GM12878 (cell line): ENCODE data around the gene GPC5. TPM values are rescaled to one million over a fixed set of nuclear protein-coding genes. Genes with fewer than 3 reads are reported as not detected.

Experiments used
- ATAC-seq: fragments of 200-7000 bp; cut with Tn5 transposase; 3 replicates; pipeline ENCODE4 v1.9.1; 2020; ENCODE audit warnings: mild to moderate bottlenecking, moderate library complexity
- BruUV-seq: library from RNA; stranded (reverse); fragments of 400-500 nt; replicated peaks from 2 replicates; lab custom pipeline; 2021; lab: Mats Ljungman, UMichigan
- CTCF ChIA-PET: fragments of 300-600 bp; sonication (Branson Sonifier 250); formaldehyde crosslinking; extraction: SDS; loops from one replicate; lab custom pipeline; 2021; ENCODE audit warnings: inconsistent platforms; lab: Yijun Ruan, JAX
- POLR2A ChIA-PET: fragments of 350-600 bp; formaldehyde crosslinking; extraction: SDS; loops from one replicate; lab custom pipeline; 2021; ENCODE audit warnings: inconsistent platforms; lab: Charles Lee
- RAD21 ChIA-PET: fragments of 300-600 bp; sonication (Branson Sonifier 250); formaldehyde crosslinking; loops from one replicate; lab custom pipeline; 2023; ENCODE audit warnings: antibody characterized with exemption; ENCODE audit not compliant: unreplicated experiment; lab: Charles Lee
- SMC1A ChIA-PET: fragments of 300-600 bp; sonication (Branson Sonifier 250); formaldehyde crosslinking; loops from one replicate; lab custom pipeline; 2023; ENCODE audit not compliant: unreplicated experiment, uncharacterized antibody; lab: Charles Lee
- DNase-seq: peaks from one replicate; pipeline ENCODE4 v3.0.0-alpha.2; 2011; ENCODE audit warnings: low read depth, low spot score
- FAIRE-seq: peaks from 3 replicates; lab custom pipeline; 2011; peaks lifted over from hg19 to GRCh38; lab: Jason Lieb, UNC
- H2AFZ ChIP-seq: 2 replicates; pipeline ENCODE4 v1.6.0; 2011; ENCODE audit warnings: low read depth, low read length, control low read depth; ENCODE audit not compliant: control insufficient read depth
- H3K27ac ChIP-seq: 2 replicates; pipeline ENCODE4 v1.5.1; 2011; ENCODE audit warnings: control low read depth; ENCODE audit not compliant: control insufficient read depth, insufficient read depth
- H3K27me3 ChIP-seq, 2 experiments: replicated peaks in 1 of 2; 2 replicates each; pipeline versions ENCODE4 v1.6.0 to v1.6.1; 2011; ENCODE audit warnings: low read length in 1 of 2; ENCODE audit not compliant: control insufficient read depth in 2 of 2, insufficient read depth in 2 of 2
- H3K36me3 ChIP-seq, 2 experiments: 2 replicates each; pipeline ENCODE4 v1.5.1; 2011; ENCODE audit warnings: low read length in 1 of 2; ENCODE audit not compliant: control insufficient read depth in 2 of 2, insufficient read depth in 2 of 2
- H3K4me1 ChIP-seq: 2 replicates; pipeline ENCODE4 v1.6.1; 2011; ENCODE audit warnings: mild to moderate bottlenecking, low read length, moderate library complexity, mixed read lengths; ENCODE audit not compliant: control insufficient read depth, insufficient read depth
- H3K4me2 ChIP-seq: 2 replicates; pipeline ENCODE4 v1.6.0; 2011; ENCODE audit warnings: control low read depth; ENCODE audit not compliant: control insufficient read depth, insufficient read depth
- H3K4me3 ChIP-seq: fragments of 200-600 bp; sonication (generic); 2 replicates; pipeline ENCODE4 v1.5.1; 2016
- H3K79me2 ChIP-seq: 2 replicates; pipeline ENCODE4 v1.6.0; 2011; ENCODE audit warnings: low read length; ENCODE audit not compliant: control insufficient read depth, insufficient read depth
- H3K9ac ChIP-seq: 2 replicates; pipeline ENCODE4 v1.8.0; 2011; ENCODE audit warnings: low read length, control low read depth, mixed read lengths; ENCODE audit not compliant: control insufficient read depth, insufficient read depth
- H3K9me3 ChIP-seq: replicated peaks from 3 replicates; pipeline ENCODE4 v1.5.1; 2011; ENCODE audit warnings: mild to moderate bottlenecking, low read length; ENCODE audit not compliant: control insufficient read depth, insufficient read depth
- H4K20me1 ChIP-seq: 2 replicates; pipeline ENCODE4 v1.6.0; 2011; ENCODE audit not compliant: control insufficient read depth, insufficient read depth
- EZH2 ChIP-seq: IDR thresholded peaks from 2 replicates; pipeline ENCODE4 v1.6.1; 2012; ENCODE audit warnings: low read depth, mild to moderate bottlenecking, control low read depth, inconsistent platforms, low read length, borderline replicate concordance; ENCODE audit not compliant: control insufficient read depth
- MTA2 ChIP-seq: fragments of 450-650 bp; IDR thresholded peaks from 2 replicates; pipeline ENCODE4 v1.6.1; 2016; ENCODE audit warnings: low read depth, mild to moderate bottlenecking, moderate library complexity
- MTA3 ChIP-seq: IDR thresholded peaks from 2 replicates; pipeline ENCODE4 v1.6.1; 2012; ENCODE audit warnings: low read length, inconsistent platforms, borderline replicate concordance
- MXI1 ChIP-seq: fragments of 150-350 bp; IDR thresholded peaks from 2 replicates; pipeline ENCODE4 v1.6.1; 2011; ENCODE audit warnings: low read depth, mild to moderate bottlenecking, inconsistent platforms, low read length, improper control_type of control experiment
- MYB ChIP-seq: fragments of 150-350 bp; IDR thresholded peaks from 2 replicates; pipeline ENCODE4 v1.6.1; 2014; ENCODE audit warnings: mild to moderate bottlenecking, low read depth, low read length, borderline replicate concordance
- NBN ChIP-seq: fragments of 450-650 bp; IDR thresholded peaks from 2 replicates; pipeline ENCODE4 v1.6.1; 2016
- PBX3 ChIP-seq: IDR thresholded peaks from 2 replicates; pipeline ENCODE4 v1.6.1; 2011; ENCODE audit warnings: mild to moderate bottlenecking, low read depth, low read length, moderate library complexity; ENCODE audit not compliant: insufficient replicate concordance
- RB1 ChIP-seq: fragments of 450-650 bp; formaldehyde crosslinking; IDR thresholded peaks from 2 replicates; pipeline ENCODE4 v1.6.1; 2017; ENCODE audit warnings: mild to moderate bottlenecking, borderline replicate concordance
- TCF12 ChIP-seq: IDR thresholded peaks from 2 replicates; pipeline ENCODE4 v1.6.1; 2011; ENCODE audit warnings: low read depth, mild to moderate bottlenecking, low read length
- TCF3 ChIP-seq: IDR thresholded peaks from 2 replicates; pipeline ENCODE4 v1.6.1; 2012; ENCODE audit warnings: low read depth, mild to moderate bottlenecking, low read length, borderline replicate concordance; ENCODE audit not compliant: insufficient read depth
- YY1 ChIP-seq: IDR thresholded peaks from 2 replicates; pipeline ENCODE4 v1.6.1; 2011; ENCODE audit warnings: low read depth, mild to moderate bottlenecking, low read length
- WGBS: methylation state at CpG from one replicate; pipeline ENCODE4 v1.1.6; 2016; ENCODE audit warnings: low lambda C conversion rate; ENCODE audit not compliant: insufficient replicate concordance, insufficient coverage; ENCODE audit errors: missing lambda C conversion rate; 5-methylcytosine and 5-hydroxymethylcytosine counted together
- in situ Hi-C: fragments of 300-500 bp; cut with MboI; formaldehyde crosslinking; loops from 9 replicates; pipeline ENCODE4 v1.14.3; 2018; ENCODE audit warnings: mixed read lengths
- intact Hi-C: fragments of 100-400 bp; cut with micrococcal nuclease; formaldehyde crosslinking; loops from one replicate; pipeline ENCODE4 v1.14.2; 2022; ENCODE audit not compliant: unreplicated experiment
- polyA plus RNA-seq, 11 experiments: library from polyadenylated mRNA; depleted of rRNA in 4 of 11; unstranded in 6 of 11; stranded (reverse) in 5 of 11; fragments of >200 nt; fragmentation: Nextera tagmentation in 4 of 11; fragmentation: Illumina TruSeq in 1 of 11; extraction: Ambion mirVana in 4 of 11; extraction: Trizol in 1 of 11; gene quantifications; 1 replicate in 1 of 11; 2 replicates in 10 of 11; pipeline versions ENCODE4 v1.2.1 to v1.2.3, GENCODE V29; 2011 to 2016; ENCODE audit warnings: inconsistent platforms in 2 of 11, missing spikeins in 2 of 11, low read depth in 1 of 11
- total RNA-seq, 4 experiments: library from RNA; depleted of rRNA in 3 of 4; stranded (reverse); fragments of >200 nt in 3 of 4; fragmentation: Illumina TruSeq in 1 of 4; extraction: Trizol in 1 of 4; gene quantifications; 2 replicates each; pipeline versions ENCODE4 v1.2.1 to v1.2.3, GENCODE V29; 2013 to 2021
- TF ChIP-seq, protein P1 (sequence below): IDR thresholded peaks from 2 replicates; pipeline ENCODE4 v1.6.1; 2012; ENCODE audit warnings: mild to moderate bottlenecking, low read depth, low read length
- TF ChIP-seq, protein P2 (sequence below): fragments of 450-650 bp; IDR thresholded peaks from 2 replicates; pipeline ENCODE4 v1.6.1; 2016; ENCODE audit warnings: mild to moderate bottlenecking, moderate library complexity, borderline replicate concordance

The GPC5 gene
- total and polyA plus RNA-seq, 10 of the 15 experiments (the other 5 are each of a cell fraction or from before 2014, with no cell fraction given), result 0.05 to 0.87 (median 0.44) TPM; not detected in 1

DNA sequence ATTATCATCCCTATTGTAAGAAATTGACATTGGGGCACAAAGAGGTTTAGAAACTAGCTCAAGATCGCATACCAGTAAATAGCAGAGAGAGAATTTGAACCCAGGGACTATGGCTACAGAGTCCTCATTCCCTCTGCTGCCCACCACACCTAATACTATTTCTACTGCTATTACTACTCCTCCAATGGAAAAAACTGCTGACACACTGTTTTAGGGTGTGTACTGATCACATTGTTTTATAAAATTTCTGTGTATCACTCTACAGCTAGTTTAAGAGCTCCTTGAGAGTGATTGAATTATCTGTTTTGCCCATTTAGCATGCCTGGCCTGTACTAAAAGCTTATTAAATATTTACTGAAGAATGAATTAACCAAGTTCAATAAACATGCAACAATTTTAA lies 552.4 kb downstream of the GPC5 start:
- in situ Hi-C loops, result no loop called here
- TF ChIP-seq NBN (no peak), YY1 (no peak), TCF12 (no peak), TCF3 (no peak), MYB (no peak), MXI1 (no peak), MTA2 (no peak), EZH2 (no peak), MTA3 (no peak), PBX3 (no peak), RB1 (no peak)
- TF ChIP-seq, protein P1, sequence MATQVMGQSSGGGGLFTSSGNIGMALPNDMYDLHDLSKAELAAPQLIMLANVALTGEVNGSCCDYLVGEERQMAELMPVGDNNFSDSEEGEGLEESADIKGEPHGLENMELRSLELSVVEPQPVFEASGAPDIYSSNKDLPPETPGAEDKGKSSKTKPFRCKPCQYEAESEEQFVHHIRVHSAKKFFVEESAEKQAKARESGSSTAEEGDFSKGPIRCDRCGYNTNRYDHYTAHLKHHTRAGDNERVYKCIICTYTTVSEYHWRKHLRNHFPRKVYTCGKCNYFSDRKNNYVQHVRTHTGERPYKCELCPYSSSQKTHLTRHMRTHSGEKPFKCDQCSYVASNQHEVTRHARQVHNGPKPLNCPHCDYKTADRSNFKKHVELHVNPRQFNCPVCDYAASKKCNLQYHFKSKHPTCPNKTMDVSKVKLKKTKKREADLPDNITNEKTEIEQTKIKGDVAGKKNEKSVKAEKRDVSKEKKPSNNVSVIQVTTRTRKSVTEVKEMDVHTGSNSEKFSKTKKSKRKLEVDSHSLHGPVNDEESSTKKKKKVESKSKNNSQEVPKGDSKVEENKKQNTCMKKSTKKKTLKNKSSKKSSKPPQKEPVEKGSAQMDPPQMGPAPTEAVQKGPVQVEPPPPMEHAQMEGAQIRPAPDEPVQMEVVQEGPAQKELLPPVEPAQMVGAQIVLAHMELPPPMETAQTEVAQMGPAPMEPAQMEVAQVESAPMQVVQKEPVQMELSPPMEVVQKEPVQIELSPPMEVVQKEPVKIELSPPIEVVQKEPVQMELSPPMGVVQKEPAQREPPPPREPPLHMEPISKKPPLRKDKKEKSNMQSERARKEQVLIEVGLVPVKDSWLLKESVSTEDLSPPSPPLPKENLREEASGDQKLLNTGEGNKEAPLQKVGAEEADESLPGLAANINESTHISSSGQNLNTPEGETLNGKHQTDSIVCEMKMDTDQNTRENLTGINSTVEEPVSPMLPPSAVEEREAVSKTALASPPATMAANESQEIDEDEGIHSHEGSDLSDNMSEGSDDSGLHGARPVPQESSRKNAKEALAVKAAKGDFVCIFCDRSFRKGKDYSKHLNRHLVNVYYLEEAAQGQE, result no peak
- TF ChIP-seq, protein P2, sequence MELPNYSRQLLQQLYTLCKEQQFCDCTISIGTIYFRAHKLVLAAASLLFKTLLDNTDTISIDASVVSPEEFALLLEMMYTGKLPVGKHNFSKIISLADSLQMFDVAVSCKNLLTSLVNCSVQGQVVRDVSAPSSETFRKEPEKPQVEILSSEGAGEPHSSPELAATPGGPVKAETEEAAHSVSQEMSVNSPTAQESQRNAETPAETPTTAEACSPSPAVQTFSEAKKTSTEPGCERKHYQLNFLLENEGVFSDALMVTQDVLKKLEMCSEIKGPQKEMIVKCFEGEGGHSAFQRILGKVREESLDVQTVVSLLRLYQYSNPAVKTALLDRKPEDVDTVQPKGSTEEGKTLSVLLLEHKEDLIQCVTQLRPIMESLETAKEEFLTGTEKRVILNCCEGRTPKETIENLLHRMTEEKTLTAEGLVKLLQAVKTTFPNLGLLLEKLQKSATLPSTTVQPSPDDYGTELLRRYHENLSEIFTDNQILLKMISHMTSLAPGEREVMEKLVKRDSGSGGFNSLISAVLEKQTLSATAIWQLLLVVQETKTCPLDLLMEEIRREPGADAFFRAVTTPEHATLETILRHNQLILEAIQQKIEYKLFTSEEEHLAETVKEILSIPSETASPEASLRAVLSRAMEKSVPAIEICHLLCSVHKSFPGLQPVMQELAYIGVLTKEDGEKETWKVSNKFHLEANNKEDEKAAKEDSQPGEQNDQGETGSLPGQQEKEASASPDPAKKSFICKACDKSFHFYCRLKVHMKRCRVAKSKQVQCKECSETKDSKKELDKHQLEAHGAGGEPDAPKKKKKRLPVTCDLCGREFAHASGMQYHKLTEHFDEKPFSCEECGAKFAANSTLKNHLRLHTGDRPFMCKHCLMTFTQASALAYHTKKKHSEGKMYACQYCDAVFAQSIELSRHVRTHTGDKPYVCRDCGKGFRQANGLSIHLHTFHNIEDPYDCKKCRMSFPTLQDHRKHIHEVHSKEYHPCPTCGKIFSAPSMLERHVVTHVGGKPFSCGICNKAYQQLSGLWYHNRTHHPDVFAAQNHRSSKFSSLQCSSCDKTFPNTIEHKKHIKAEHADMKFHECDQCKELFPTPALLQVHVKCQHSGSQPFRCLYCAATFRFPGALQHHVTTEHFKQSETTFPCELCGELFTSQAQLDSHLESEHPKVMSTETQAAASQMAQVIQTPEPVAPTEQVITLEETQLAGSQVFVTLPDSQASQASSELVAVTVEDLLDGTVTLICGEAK, result no peak

More for the DNA sequence above, 552.4 kb downstream of the GPC5 start:
- no peaks in the 10 kb centered on the region for H3K36me3 ChIP-seq
- H3K4me2 ChIP-seq, result no peak overlapping the region
- ChIA-PET SMC1A (no interaction called here), CTCF (no interaction called here), POLR2A (no interaction called here), RAD21 (interaction anchor here (0.5 kb wide), 1 partner anchor 145 kb away, joined by 3 read pairs; no protein-coding TSS in a partner anchor)
- no peaks in the 10 kb centered on the region for H3K9me3 ChIP-seq
- H4K20me1 ChIP-seq, result no peaks in the 10 kb centered on the region
- no peak for FAIRE-seq
- no peak overlapping the region for H3K9ac ChIP-seq
- BruUV-seq, result no TSS peak
- intact Hi-C loops, result no loop called here
- H3K4me1 ChIP-seq, result no peaks in the 10 kb centered on the region
- no peak overlapping the region for H3K27ac ChIP-seq
- H3K79me2 ChIP-seq, result no peaks in the 10 kb centered on the region
- H2AFZ ChIP-seq, result no peak overlapping the region
- ATAC-seq, result no peak
- H3K4me3 ChIP-seq, result no peak overlapping the region
- no peak for DNase-seq
- WGBS, result 0% methylated on average over 1 of the region's 1 CpG
- no peaks in the 10 kb centered on the region for H3K27me3 ChIP-seq
